GM18526 (cell line): ENCODE data around the gene SLC25A43.
A peak's percentile ranks its signal among the peaks of the same experiment; 100 is the strongest.

Experiments used
- POLR2A ChIP-seq: IDR thresholded peaks from 3 replicates; pipeline ENCODE4 v1.6.1; 2011; ENCODE audit not compliant: insufficient read length; ENCODE audit errors: extremely low read depth

Gene SLC25A43

GRCh38 chrX:119453202-119453601 lies 54.1 kb downstream of the SLC25A43 start:
- TF ChIP-seq POLR2A: no peak

- TF ChIP-seq POLR2A: no peak
Measured at GRCh38 chrX:119455264-119455663, 56.1 kb downstream of the SLC25A43 start.

GRCh38 chrX:119459181-119459580 lies 60.0 kb downstream of the SLC25A43 start:
- no peak for TF ChIP-seq POLR2A

- no peak for TF ChIP-seq POLR2A
Measured at GRCh38 chrX:119465555-119465954, 66.4 kb downstream of the SLC25A43 start.

- TF ChIP-seq POLR2A: no peak
Measured at GRCh38 chrX:119466970-119467369, 67.8 kb downstream of the SLC25A43 start.

GRCh38 chrX:119467433-119467832 lies 68.3 kb downstream of the SLC25A43 start:
- no peak for TF ChIP-seq POLR2A

- TF ChIP-seq POLR2A: peak; percentile 93
Measured at GRCh38 chrX:119467842-119468550, 68.9 kb downstream of the SLC25A43 start, which contains the start of gene SLC25A5. Gene SLC25A5, plus strand, starts transcription at chrX:119468444. Its CDS starts 72 bp downstream, at chrX:119468516.

- peak; percentile 44 for TF ChIP-seq POLR2A
Measured at GRCh38 chrX:119468551-119469312, 69.6 kb downstream of the SLC25A43 start.

GRCh38 chrX:119469313-119469635 lies 70.1 kb downstream of the SLC25A43 start:
- TF ChIP-seq POLR2A: no peak

- TF ChIP-seq POLR2A: no peak
Measured at GRCh38 chrX:119474615-119475388, 75.7 kb downstream of the SLC25A43 start.

GRCh38 chrX:119475389-119476101 lies 76.4 kb downstream of the SLC25A43 start:
- TF ChIP-seq POLR2A: no peak

GRCh38 chrX:119477812-119478232 lies 78.7 kb downstream of the SLC25A43 start:
- TF ChIP-seq POLR2A: no peak

- no peak for TF ChIP-seq POLR2A
Measured at GRCh38 chrX:119478504-119478903, 79.4 kb downstream of the SLC25A43 start.

- TF ChIP-seq POLR2A: no peak
Measured at GRCh38 chrX:119479845-119480244, 80.7 kb downstream of the SLC25A43 start.

- no peak for TF ChIP-seq POLR2A
Measured at GRCh38 chrX:119481323-119481801, 82.2 kb downstream of the SLC25A43 start.
